HG02588 (cell line): ENCODE data around the gene ISYNA1.
A peak's percentile ranks its signal among the peaks of the same experiment; 100 is the strongest.
"Not testable (repeated sequence)": the region's sequence is repeated elsewhere in the genome, so short reads cannot be mapped to it uniquely, and the experiment has no call there.

Experiments used
- ATAC-seq: cut with Tn5 transposase; IDR thresholded peaks from one replicate; pipeline ENCODE4 v1.9.1; 2021; ENCODE audit warnings: mild to moderate bottlenecking, moderate library complexity; ENCODE audit not compliant: unreplicated experiment

The ISYNA1 gene

GRCh38 chr19:18421371-18421959 is 16.5 kb downstream of the ISYNA1 start:
- ATAC-seq, result no peak

- ATAC-seq, result no peak
Observed at GRCh38 chr19:18420930-18421329, 17.0 kb downstream of the ISYNA1 start.

- no peak for ATAC-seq
Observed at GRCh38 chr19:18419699-18420460, 18.1 kb downstream of the ISYNA1 start.

GRCh38 chr19:18419195-18419698 is 18.7 kb downstream of the ISYNA1 start, which contains the start of gene SSBP4:
Gene SSBP4 (plus strand): TSS chr19:18419398. CDS start chr19:18419649, 251 bp downstream.
- peak; percentile 46 for ATAC-seq

GRCh38 chr19:18418483-18419194 is 19.3 kb downstream of the ISYNA1 start:
- no peak for ATAC-seq

- no peak for ATAC-seq
Observed at GRCh38 chr19:18418029-18418482, 19.9 kb downstream of the ISYNA1 start.

GRCh38 chr19:18417250-18418028 is 20.5 kb downstream of the ISYNA1 start:
- no peak for ATAC-seq

GRCh38 chr19:18416778-18417249 is 21.1 kb downstream of the ISYNA1 start:
- no peak for ATAC-seq

GRCh38 chr19:18415178-18415867 is 22.6 kb downstream of the ISYNA1 start:
- no peak for ATAC-seq

- no peak for ATAC-seq
Observed at GRCh38 chr19:18414504-18415177, 23.3 kb downstream of the ISYNA1 start.

- ATAC-seq, result no peak
Observed at GRCh38 chr19:18412610-18413239, 25.2 kb downstream of the ISYNA1 start.

GRCh38 chr19:18408053-18408476 is 29.9 kb downstream of the ISYNA1 start:
- ATAC-seq, result no peak

GRCh38 chr19:18406749-18407148 is 31.2 kb downstream of the ISYNA1 start:
- ATAC-seq, result no peak

GRCh38 chr19:18405754-18406153 is 32.2 kb downstream of the ISYNA1 start:
- ATAC-seq, result not testable (repeated sequence)

GRCh38 chr19:18402455-18403248 is 35.3 kb downstream of the ISYNA1 start:
- ATAC-seq, result not testable (repeated sequence)

GRCh38 chr19:18401580-18402112 is 36.3 kb downstream of the ISYNA1 start:
- no peak for ATAC-seq

- no peak for ATAC-seq
Observed at GRCh38 chr19:18399008-18399407, 38.9 kb downstream of the ISYNA1 start.
